Hepatocyte (in vitro differentiated cells): ENCODE measurements around the gene MIPOL1.

ENCODE experiments used
- EZH2 ChIP-seq: fragments of 200-600 bp; sonication (generic); IDR thresholded peaks from 2 replicates; pipeline ENCODE4 v1.6.1; 2016; ENCODE audit warnings: antibody characterized with exemption, mild to moderate bottlenecking, borderline replicate concordance
- EZH2phosphoT487 ChIP-seq: fragments of 200-600 bp; sonication (generic); IDR thresholded peaks from one replicate; pipeline ENCODE4 v1.6.1; 2018; ENCODE audit warnings: antibody characterized with exemption, mild to moderate bottlenecking, low read depth, moderate library complexity; ENCODE audit not compliant: unreplicated experiment, severe bottlenecking
- TF ChIP-seq, protein P1 (sequence below): fragments of 200-600 bp; sonication (generic); IDR thresholded peaks from 2 replicates; pipeline ENCODE4 v1.5.1; 2016; ENCODE audit warnings: antibody characterized with exemption, mild to moderate bottlenecking; ENCODE audit not compliant: poor library complexity

DNA sequence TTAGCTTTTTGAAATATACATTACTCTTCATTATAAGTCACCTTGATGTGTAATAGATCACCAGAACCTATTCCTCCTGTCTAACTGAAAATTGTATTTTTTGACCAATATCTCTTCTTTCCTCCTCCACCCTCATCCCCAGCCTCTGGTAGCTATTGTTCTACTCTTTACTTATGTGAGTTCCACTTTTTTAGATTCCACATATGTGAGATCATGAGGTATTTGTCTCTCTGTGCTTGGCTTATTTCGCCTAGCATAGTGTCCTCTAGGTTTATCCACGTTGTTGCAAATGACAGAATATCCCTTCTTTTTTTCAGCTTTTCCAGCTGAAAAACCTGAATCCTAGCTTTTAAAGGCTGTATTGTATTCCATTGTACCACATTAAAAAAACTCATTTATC, 82.1 kb downstream of the MIPOL1 start:
- TF ChIP-seq, protein P1, sequence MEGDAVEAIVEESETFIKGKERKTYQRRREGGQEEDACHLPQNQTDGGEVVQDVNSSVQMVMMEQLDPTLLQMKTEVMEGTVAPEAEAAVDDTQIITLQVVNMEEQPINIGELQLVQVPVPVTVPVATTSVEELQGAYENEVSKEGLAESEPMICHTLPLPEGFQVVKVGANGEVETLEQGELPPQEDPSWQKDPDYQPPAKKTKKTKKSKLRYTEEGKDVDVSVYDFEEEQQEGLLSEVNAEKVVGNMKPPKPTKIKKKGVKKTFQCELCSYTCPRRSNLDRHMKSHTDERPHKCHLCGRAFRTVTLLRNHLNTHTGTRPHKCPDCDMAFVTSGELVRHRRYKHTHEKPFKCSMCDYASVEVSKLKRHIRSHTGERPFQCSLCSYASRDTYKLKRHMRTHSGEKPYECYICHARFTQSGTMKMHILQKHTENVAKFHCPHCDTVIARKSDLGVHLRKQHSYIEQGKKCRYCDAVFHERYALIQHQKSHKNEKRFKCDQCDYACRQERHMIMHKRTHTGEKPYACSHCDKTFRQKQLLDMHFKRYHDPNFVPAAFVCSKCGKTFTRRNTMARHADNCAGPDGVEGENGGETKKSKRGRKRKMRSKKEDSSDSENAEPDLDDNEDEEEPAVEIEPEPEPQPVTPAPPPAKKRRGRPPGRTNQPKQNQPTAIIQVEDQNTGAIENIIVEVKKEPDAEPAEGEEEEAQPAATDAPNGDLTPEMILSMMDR = no peak
- no peak for TF ChIP-seq EZH2
- TF ChIP-seq EZH2phosphoT487 = no peak
